HEK293 (cell line): Measurements from ENCODE around the gene UHMK1.

Source experiments
- GLI2 ChIP-seq: fragments of 450-650 bp; formaldehyde crosslinking; IDR thresholded peaks from 2 replicates; pipeline ENCODE4; 2017; ENCODE audit warnings: missing biosample characterization, missing genetic modification characterization, low read depth, borderline replicate concordance
- ZNF175 ChIP-seq: fragments of 450-650 bp; formaldehyde crosslinking; IDR thresholded peaks from 2 replicates; pipeline ENCODE4 v1.5.1; 2016; ENCODE audit warnings: missing biosample characterization, missing genetic modification characterization
- ZNF24 ChIP-seq: fragments of 450-650 bp; formaldehyde crosslinking; IDR thresholded peaks from 2 replicates; pipeline ENCODE4 v1.5.1; 2016; ENCODE audit warnings: missing biosample characterization, missing genetic modification characterization
- ZNF302 ChIP-seq: fragments of 450-650 bp; formaldehyde crosslinking; IDR thresholded peaks from 2 replicates; pipeline ENCODE4 v1.5.1; 2016; ENCODE audit warnings: missing biosample characterization, missing genetic modification characterization, low read depth
- ZNF404 ChIP-seq: fragments of 450-650 bp; formaldehyde crosslinking; IDR thresholded peaks from 2 replicates; pipeline ENCODE4 v1.5.1; 2017; ENCODE audit warnings: missing biosample characterization, missing genetic modification characterization
- ZNF629 ChIP-seq: fragments of 450-650 bp; formaldehyde crosslinking; IDR thresholded peaks from 2 replicates; pipeline ENCODE4 v1.5.1; 2017; ENCODE audit warnings: missing biosample characterization, missing genetic modification characterization
- ZNF677 ChIP-seq: fragments of 450-650 bp; IDR thresholded peaks from 2 replicates; pipeline ENCODE4 v1.5.0; 2018; ENCODE audit warnings: missing biosample characterization, mild to moderate bottlenecking, missing genetic modification characterization, moderate library complexity
- TF ChIP-seq, protein P1 (sequence below): fragments of 450-650 bp; formaldehyde crosslinking; IDR thresholded peaks from 2 replicates; pipeline ENCODE4 v1.5.1; 2016; ENCODE audit warnings: missing biosample characterization, missing genetic modification characterization
- TF ChIP-seq, protein P2 (sequence below): fragments of 450-650 bp; formaldehyde crosslinking; IDR thresholded peaks from 2 replicates; pipeline ENCODE4 v1.5.1; 2016; ENCODE audit warnings: missing biosample characterization, missing genetic modification characterization, borderline replicate concordance
- TF ChIP-seq, protein P3 (sequence below): sonication (generic); formaldehyde crosslinking; IDR thresholded peaks from 2 replicates; pipeline ENCODE4 v1.8.1; 2022; ENCODE audit warnings: mild to moderate bottlenecking, moderate library complexity, missing genetic modification reagents
- TF ChIP-seq, protein P4 (sequence below): fragments of 450-650 bp; formaldehyde crosslinking; IDR thresholded peaks from 2 replicates; pipeline ENCODE4 v1.5.1; 2016; ENCODE audit warnings: missing biosample characterization, missing genetic modification characterization
- TF ChIP-seq, protein P5 (sequence below): fragments of 450-650 bp; formaldehyde crosslinking; IDR thresholded peaks from 2 replicates; pipeline ENCODE4 v1.5.1; 2016; ENCODE audit warnings: missing biosample characterization, missing genetic modification characterization
- TF ChIP-seq, protein P6 (sequence below): IDR thresholded peaks from 2 replicates; pipeline ENCODE4 v1.6.1; 2011; ENCODE audit warnings: mild to moderate bottlenecking, low read depth, low read length, borderline replicate concordance
- TF ChIP-seq, protein P7 (sequence below): fragments of 450-650 bp; formaldehyde crosslinking; optimal IDR thresholded peaks from 2 replicates; pipeline ENCODE3; 2016; ENCODE audit warnings: missing biosample characterization, mild to moderate bottlenecking, missing genetic modification characterization
- TF ChIP-seq, protein P8 (sequence below): fragments of 450-650 bp; formaldehyde crosslinking; IDR thresholded peaks from 2 replicates; pipeline ENCODE4 v1.5.1; 2016; ENCODE audit warnings: missing biosample characterization, missing genetic modification characterization

UHMK1 gene

DNA sequence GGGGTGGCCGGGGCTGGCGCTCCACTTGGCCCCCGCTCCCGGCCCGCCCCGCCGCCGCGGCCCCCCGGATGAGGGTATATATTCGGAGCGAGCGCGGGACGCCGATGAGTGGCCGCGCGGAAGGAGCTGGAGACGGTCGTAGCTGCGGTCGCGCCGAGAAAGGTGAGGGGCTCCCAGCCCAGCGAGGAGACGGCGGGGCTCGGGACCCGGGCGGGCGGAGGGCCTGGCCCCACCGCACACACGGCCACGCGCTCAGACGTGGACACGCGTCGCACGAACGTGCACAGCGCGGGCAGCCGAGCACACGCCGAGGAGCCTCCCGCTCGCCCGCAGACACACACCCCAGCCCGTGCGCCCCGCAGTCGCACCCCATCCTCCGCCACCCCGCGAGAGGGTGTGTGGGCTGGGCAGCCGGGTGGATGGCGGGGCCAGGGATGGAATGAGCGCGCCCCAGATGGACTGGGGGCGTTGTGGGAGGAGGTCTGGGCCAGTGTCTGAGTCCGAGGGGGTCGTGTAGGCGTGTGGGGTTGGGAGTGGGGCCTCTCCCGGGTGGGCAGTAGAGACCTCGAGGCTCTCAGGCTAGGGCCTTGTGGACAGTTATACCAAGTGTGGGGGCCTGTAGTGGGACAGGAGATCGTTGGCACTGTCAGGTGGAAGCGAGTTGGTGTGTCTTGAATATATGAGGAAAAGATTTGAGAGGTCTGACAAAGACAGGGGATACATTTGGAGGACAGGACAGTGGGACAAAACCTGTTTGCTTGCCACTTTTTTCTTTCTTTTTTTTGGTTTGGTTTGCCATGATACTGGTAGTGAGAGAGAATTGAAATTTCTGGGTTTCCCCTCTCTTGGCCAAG, 64.2 kb downstream of the UHMK1 start, which contains the start of gene UAP1 (continued):
- TF ChIP-seq, protein P1, sequence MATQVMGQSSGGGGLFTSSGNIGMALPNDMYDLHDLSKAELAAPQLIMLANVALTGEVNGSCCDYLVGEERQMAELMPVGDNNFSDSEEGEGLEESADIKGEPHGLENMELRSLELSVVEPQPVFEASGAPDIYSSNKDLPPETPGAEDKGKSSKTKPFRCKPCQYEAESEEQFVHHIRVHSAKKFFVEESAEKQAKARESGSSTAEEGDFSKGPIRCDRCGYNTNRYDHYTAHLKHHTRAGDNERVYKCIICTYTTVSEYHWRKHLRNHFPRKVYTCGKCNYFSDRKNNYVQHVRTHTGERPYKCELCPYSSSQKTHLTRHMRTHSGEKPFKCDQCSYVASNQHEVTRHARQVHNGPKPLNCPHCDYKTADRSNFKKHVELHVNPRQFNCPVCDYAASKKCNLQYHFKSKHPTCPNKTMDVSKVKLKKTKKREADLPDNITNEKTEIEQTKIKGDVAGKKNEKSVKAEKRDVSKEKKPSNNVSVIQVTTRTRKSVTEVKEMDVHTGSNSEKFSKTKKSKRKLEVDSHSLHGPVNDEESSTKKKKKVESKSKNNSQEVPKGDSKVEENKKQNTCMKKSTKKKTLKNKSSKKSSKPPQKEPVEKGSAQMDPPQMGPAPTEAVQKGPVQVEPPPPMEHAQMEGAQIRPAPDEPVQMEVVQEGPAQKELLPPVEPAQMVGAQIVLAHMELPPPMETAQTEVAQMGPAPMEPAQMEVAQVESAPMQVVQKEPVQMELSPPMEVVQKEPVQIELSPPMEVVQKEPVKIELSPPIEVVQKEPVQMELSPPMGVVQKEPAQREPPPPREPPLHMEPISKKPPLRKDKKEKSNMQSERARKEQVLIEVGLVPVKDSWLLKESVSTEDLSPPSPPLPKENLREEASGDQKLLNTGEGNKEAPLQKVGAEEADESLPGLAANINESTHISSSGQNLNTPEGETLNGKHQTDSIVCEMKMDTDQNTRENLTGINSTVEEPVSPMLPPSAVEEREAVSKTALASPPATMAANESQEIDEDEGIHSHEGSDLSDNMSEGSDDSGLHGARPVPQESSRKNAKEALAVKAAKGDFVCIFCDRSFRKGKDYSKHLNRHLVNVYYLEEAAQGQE (tag by site-specific recombination) = no peak
- TF ChIP-seq GLI2 (tag by site-specific recombination) (no peak), ZNF629 (tag by site-specific recombination) (no peak), ZNF677 (tag by site-specific recombination) (no peak), ZNF175 (tag by site-specific recombination) (no peak), ZNF302 (tag by site-specific recombination) (no peak), ZNF24 (no peak), ZNF404 (no peak)
- TF ChIP-seq, protein P2, sequence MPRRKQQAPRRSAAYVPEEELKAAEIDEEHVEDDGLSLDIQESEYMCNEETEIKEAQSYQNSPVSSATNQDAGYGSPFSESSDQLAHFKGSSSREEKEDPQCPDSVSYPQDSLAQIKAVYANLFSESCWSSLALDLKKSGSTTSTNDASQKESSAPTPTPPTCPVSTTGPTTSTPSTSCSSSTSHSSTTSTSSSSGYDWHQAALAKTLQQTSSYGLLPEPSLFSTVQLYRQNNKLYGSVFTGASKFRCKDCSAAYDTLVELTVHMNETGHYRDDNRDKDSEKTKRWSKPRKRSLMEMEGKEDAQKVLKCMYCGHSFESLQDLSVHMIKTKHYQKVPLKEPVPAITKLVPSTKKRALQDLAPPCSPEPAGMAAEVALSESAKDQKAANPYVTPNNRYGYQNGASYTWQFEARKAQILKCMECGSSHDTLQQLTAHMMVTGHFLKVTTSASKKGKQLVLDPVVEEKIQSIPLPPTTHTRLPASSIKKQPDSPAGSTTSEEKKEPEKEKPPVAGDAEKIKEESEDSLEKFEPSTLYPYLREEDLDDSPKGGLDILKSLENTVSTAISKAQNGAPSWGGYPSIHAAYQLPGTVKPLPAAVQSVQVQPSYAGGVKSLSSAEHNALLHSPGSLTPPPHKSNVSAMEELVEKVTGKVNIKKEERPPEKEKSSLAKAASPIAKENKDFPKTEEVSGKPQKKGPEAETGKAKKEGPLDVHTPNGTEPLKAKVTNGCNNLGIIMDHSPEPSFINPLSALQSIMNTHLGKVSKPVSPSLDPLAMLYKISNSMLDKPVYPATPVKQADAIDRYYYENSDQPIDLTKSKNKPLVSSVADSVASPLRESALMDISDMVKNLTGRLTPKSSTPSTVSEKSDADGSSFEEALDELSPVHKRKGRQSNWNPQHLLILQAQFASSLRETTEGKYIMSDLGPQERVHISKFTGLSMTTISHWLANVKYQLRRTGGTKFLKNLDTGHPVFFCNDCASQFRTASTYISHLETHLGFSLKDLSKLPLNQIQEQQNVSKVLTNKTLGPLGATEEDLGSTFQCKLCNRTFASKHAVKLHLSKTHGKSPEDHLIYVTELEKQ (tag by site-specific recombination) = no peak
- TF ChIP-seq, protein P3, sequence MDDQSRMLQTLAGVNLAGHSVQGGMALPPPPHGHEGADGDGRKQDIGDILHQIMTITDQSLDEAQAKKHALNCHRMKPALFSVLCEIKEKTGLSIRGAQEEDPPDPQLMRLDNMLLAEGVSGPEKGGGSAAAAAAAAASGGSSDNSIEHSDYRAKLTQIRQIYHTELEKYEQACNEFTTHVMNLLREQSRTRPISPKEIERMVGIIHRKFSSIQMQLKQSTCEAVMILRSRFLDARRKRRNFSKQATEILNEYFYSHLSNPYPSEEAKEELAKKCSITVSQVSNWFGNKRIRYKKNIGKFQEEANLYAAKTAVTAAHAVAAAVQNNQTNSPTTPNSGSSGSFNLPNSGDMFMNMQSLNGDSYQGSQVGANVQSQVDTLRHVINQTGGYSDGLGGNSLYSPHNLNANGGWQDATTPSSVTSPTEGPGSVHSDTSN (CRISPR knock-in tag) = peak; percentile 67; the same call in 1 of the 2 replicates
- TF ChIP-seq, protein P4, sequence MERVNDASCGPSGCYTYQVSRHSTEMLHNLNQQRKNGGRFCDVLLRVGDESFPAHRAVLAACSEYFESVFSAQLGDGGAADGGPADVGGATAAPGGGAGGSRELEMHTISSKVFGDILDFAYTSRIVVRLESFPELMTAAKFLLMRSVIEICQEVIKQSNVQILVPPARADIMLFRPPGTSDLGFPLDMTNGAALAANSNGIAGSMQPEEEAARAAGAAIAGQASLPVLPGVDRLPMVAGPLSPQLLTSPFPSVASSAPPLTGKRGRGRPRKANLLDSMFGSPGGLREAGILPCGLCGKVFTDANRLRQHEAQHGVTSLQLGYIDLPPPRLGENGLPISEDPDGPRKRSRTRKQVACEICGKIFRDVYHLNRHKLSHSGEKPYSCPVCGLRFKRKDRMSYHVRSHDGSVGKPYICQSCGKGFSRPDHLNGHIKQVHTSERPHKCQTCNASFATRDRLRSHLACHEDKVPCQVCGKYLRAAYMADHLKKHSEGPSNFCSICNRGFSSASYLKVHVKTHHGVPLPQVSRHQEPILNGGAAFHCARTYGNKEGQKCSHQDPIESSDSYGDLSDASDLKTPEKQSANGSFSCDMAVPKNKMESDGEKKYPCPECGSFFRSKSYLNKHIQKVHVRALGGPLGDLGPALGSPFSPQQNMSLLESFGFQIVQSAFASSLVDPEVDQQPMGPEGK (tag by site-specific recombination) = peak; percentile 81
- TF ChIP-seq, protein P5, sequence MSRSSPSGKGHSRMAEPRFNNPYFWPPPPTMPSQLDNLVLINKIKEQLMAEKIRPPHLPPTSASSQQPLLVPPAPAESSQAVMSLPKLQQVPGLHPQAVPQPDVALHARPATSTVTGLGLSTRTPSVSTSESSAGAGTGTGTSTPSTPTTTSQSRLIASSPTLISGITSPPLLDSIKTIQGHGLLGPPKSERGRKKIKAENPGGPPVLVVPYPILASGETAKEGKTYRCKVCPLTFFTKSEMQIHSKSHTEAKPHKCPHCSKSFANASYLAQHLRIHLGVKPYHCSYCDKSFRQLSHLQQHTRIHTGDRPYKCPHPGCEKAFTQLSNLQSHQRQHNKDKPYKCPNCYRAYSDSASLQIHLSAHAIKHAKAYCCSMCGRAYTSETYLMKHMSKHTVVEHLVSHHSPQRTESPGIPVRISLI = no peak
- TF ChIP-seq, protein P6, sequence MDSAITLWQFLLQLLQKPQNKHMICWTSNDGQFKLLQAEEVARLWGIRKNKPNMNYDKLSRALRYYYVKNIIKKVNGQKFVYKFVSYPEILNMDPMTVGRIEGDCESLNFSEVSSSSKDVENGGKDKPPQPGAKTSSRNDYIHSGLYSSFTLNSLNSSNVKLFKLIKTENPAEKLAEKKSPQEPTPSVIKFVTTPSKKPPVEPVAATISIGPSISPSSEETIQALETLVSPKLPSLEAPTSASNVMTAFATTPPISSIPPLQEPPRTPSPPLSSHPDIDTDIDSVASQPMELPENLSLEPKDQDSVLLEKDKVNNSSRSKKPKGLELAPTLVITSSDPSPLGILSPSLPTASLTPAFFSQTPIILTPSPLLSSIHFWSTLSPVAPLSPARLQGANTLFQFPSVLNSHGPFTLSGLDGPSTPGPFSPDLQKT = no peak
- TF ChIP-seq, protein P7, sequence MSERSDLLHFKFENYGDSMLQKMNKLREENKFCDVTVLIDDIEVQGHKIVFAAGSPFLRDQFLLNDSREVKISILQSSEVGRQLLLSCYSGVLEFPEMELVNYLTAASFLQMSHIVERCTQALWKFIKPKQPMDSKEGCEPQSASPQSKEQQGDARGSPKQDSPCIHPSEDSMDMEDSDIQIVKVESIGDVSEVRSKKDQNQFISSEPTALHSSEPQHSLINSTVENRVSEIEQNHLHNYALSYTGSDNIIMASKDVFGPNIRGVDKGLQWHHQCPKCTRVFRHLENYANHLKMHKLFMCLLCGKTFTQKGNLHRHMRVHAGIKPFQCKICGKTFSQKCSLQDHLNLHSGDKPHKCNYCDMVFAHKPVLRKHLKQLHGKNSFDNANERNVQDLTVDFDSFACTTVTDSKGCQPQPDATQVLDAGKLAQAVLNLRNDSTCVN (tag by site-specific recombination) = peak; percentile 99
- TF ChIP-seq, protein P8, sequence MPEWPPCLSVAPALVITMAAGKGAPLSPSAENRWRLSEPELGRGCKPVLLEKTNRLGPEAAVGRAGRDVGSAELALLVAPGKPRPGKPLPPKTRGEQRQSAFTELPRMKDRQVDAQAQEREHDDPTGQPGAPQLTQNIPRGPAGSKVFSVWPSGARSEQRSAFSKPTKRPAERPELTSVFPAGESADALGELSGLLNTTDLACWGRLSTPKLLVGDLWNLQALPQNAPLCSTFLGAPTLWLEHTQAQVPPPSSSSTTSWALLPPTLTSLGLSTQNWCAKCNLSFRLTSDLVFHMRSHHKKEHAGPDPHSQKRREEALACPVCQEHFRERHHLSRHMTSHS = no peak
